ENCODE results near the gene UROS. TPM values are rescaled to one million over a fixed set of nuclear protein-coding genes. Genes with fewer than 3 reads are reported as not detected.

Gene UROS
- total and polyA plus RNA-seq, 2 experiments from 2014 or later, result 83.1 to 87.8 TPM

GRCh38 chr10:125769175-125769574, 53.9 kb downstream of the UROS start:
- no peaks in the 10 kb centered on the region for H3K79me2 ChIP-seq (ENCODE audit: insufficient read depth)
- H4K20me1 ChIP-seq (ENCODE audit: insufficient read depth), result no peaks in the 10 kb centered on the region
- H3K4me3 ChIP-seq, result no peak overlapping the region
- no peaks in the 10 kb centered on the region for H3K9me2 ChIP-seq (ENCODE audit: insufficient read depth)
- no peaks in the 10 kb centered on the region for H3K9me3 ChIP-seq (ENCODE audit: low read depth)
- no peak overlapping the region for H3K9ac ChIP-seq
- H3F3A ChIP-seq (ENCODE audit: insufficient read depth), result no peaks in the 10 kb centered on the region
- TF ChIP-seq EZH2 (IDR thresholded peaks at IDR 0.05; ENCODE audit: insufficient read depth, poor library complexity, severe bottlenecking), result no peak
- TF ChIP-seq EZH2phosphoT487 (IDR thresholded peaks at IDR 0.05; ENCODE audit: insufficient read depth, low read depth), result no peak
- no peak overlapping the region for H2AFZ ChIP-seq
- H3K27me3 ChIP-seq (replicated peaks; ENCODE audit: insufficient read depth), result no peaks in the 10 kb centered on the region
- no peak overlapping the region for H3K27ac ChIP-seq
- no peak for DNase-seq
- no peak overlapping the region for H3K4me2 ChIP-seq (ENCODE audit: unreplicated experiment)
- peaks cover 7% of the 10 kb centered on the region for H3K36me3 ChIP-seq (ENCODE audit: low read depth)
- WGBS, 2 experiments (ENCODE audit: low coverage in 1 of 2, low lambda C conversion rate in 2 of 2, missing lambda C conversion rate in 2 of 2), result 91% methylated on average over 12 of the region's 12 CpGs
- no peaks in the 10 kb centered on the region for H3K4me1 ChIP-seq (ENCODE audit: insufficient read depth)
- in situ Hi-C loops (cut with MboI), result no loop called here

- Histone ChIP-seq H2AFZ (peak overlapping the region; percentile 49; the same call in 1 of the 2 replicates), H4K20me1 (ENCODE audit: insufficient read depth) (no peaks in the 10 kb centered on the region), H3K4me2 (ENCODE audit: unreplicated experiment) (no peak overlapping the region), H3K4me1 (ENCODE audit: insufficient read depth) (no peaks in the 10 kb centered on the region), H3K36me3 (ENCODE audit: low read depth) (peaks cover 14% of the 10 kb centered on the region), H3K27ac (no peak overlapping the region), H3K9me2 (ENCODE audit: insufficient read depth) (no peaks in the 10 kb centered on the region), H3F3A (ENCODE audit: insufficient read depth) (no peaks in the 10 kb centered on the region), H3K4me3 (no peak overlapping the region), H3K27me3 (replicated peaks; ENCODE audit: insufficient read depth) (no peaks in the 10 kb centered on the region), H3K9ac (no peak overlapping the region), H3K9me3 (ENCODE audit: low read depth) (no peaks in the 10 kb centered on the region), H3K79me2 (ENCODE audit: insufficient read depth) (no peaks in the 10 kb centered on the region)
- 50 to 59% methylated on average over 4 of the region's 4 CpGs for WGBS, 2 experiments (ENCODE audit: low coverage in 1 of 2, low lambda C conversion rate in 2 of 2, missing lambda C conversion rate in 2 of 2)
- peak; percentile 36 for DNase-seq
- in situ Hi-C loops (cut with MboI), result no loop called here
- TF ChIP-seq EZH2 (IDR thresholded peaks at IDR 0.05; ENCODE audit: insufficient read depth, poor library complexity, severe bottlenecking), result no peak
Measured at GRCh38 chr10:125768219-125768855, 54.7 kb downstream of the UROS start.

GRCh38 chr10:125766511-125766910, 56.5 kb downstream of the UROS start:
- TF ChIP-seq EZH2 (IDR thresholded peaks at IDR 0.05; ENCODE audit: insufficient read depth, poor library complexity, severe bottlenecking) (no peak), EZH2phosphoT487 (IDR thresholded peaks at IDR 0.05; ENCODE audit: insufficient read depth, low read depth) (no peak)
- Histone ChIP-seq H3K4me1 (ENCODE audit: insufficient read depth) (no peaks in the 10 kb centered on the region), H3K79me2 (ENCODE audit: insufficient read depth) (no peaks in the 10 kb centered on the region), H3K36me3 (ENCODE audit: low read depth) (peaks cover 18% of the 10 kb centered on the region), H3K4me2 (ENCODE audit: unreplicated experiment) (no peak overlapping the region), H3K27me3 (replicated peaks; ENCODE audit: insufficient read depth) (no peaks in the 10 kb centered on the region), H3K9me2 (ENCODE audit: insufficient read depth) (no peaks in the 10 kb centered on the region), H4K20me1 (ENCODE audit: insufficient read depth) (no peaks in the 10 kb centered on the region), H3K9me3 (ENCODE audit: low read depth) (no peaks in the 10 kb centered on the region), H3K9ac (no peak overlapping the region), H3K27ac (no peak overlapping the region), H3F3A (ENCODE audit: insufficient read depth) (no peaks in the 10 kb centered on the region), H2AFZ (no peak overlapping the region), H3K4me3 (no peak overlapping the region)
- in situ Hi-C loops (cut with MboI), result no loop called here
- WGBS, 2 experiments (ENCODE audit: low coverage in 1 of 2, low lambda C conversion rate in 2 of 2, missing lambda C conversion rate in 2 of 2), result 90 to 93% methylated on average over 4 of the region's 4 CpGs
- DNase-seq, result no peak

- Histone ChIP-seq H3K4me1 (ENCODE audit: insufficient read depth) (no peaks in the 10 kb centered on the region), H2AFZ (no peak overlapping the region), H3K27me3 (replicated peaks; ENCODE audit: insufficient read depth) (no peaks in the 10 kb centered on the region), H3K79me2 (ENCODE audit: insufficient read depth) (no peaks in the 10 kb centered on the region), H3K4me2 (ENCODE audit: unreplicated experiment) (no peak overlapping the region), H3K36me3 (ENCODE audit: low read depth) (peaks cover 18% of the 10 kb centered on the region), H3K9ac (no peak overlapping the region), H3K9me3 (ENCODE audit: low read depth) (no peaks in the 10 kb centered on the region), H3K27ac (no peak overlapping the region), H3F3A (ENCODE audit: insufficient read depth) (no peaks in the 10 kb centered on the region), H3K9me2 (ENCODE audit: insufficient read depth) (no peaks in the 10 kb centered on the region), H3K4me3 (no peak overlapping the region), H4K20me1 (ENCODE audit: insufficient read depth) (no peaks in the 10 kb centered on the region)
- DNase-seq, result no peak
- in situ Hi-C loops (cut with MboI), result no loop called here
- 86 to 88% methylated on average over 1 to 2 of the region's 2 CpGs for WGBS, 2 experiments (ENCODE audit: low coverage in 1 of 2, low lambda C conversion rate in 2 of 2, missing lambda C conversion rate in 2 of 2)
- TF ChIP-seq EZH2 (IDR thresholded peaks at IDR 0.05; ENCODE audit: insufficient read depth, poor library complexity, severe bottlenecking) (no peak), EZH2phosphoT487 (IDR thresholded peaks at IDR 0.05; ENCODE audit: insufficient read depth, low read depth) (no peak)
Measured at GRCh38 chr10:125765835-125766234, 57.2 kb downstream of the UROS start.
